ENCODE measurements around the gene PLK3. TPM values are rescaled to one million over a fixed set of nuclear protein-coding genes. Genes with fewer than 3 reads are reported as not detected.

Gene PLK3
- polyA plus RNA-seq, 1 experiment, result 14.2 TPM

GRCh38 chr1:44786841-44787426 lies 13.2 kb upstream of the PLK3 start:
- TF ChIP-seq, protein P1, sequence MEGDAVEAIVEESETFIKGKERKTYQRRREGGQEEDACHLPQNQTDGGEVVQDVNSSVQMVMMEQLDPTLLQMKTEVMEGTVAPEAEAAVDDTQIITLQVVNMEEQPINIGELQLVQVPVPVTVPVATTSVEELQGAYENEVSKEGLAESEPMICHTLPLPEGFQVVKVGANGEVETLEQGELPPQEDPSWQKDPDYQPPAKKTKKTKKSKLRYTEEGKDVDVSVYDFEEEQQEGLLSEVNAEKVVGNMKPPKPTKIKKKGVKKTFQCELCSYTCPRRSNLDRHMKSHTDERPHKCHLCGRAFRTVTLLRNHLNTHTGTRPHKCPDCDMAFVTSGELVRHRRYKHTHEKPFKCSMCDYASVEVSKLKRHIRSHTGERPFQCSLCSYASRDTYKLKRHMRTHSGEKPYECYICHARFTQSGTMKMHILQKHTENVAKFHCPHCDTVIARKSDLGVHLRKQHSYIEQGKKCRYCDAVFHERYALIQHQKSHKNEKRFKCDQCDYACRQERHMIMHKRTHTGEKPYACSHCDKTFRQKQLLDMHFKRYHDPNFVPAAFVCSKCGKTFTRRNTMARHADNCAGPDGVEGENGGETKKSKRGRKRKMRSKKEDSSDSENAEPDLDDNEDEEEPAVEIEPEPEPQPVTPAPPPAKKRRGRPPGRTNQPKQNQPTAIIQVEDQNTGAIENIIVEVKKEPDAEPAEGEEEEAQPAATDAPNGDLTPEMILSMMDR (IDR thresholded peaks at IDR 0.05; ENCODE audit: low read depth, low read length), result no peak
- peaks cover 2% of the 10 kb centered on the region for H3K27me3 ChIP-seq (ENCODE audit: control insufficient read depth, insufficient read depth, low read length)
- H3K27ac ChIP-seq (ENCODE audit: low read depth, low read length), result no peak overlapping the region
- DNase-seq (ENCODE audit: low read depth, low spot score), result no peak
- H3K4me3 ChIP-seq (ENCODE audit: low read depth, low read length), result no peak overlapping the region
- CTCF ChIA-PET, result interaction anchor here (0.6 to 1.7 kb wide), 7 partner anchors 13 to 702 kb away, joined by 3 to 12 read pairs (median 3); partner anchors contain the start of gene PLK3
- H3K9me3 ChIP-seq (ENCODE audit: control insufficient read depth, insufficient read depth, low read length), result no peaks in the 10 kb centered on the region; the same call in 1 of the 2 replicates
- POLR2A ChIA-PET, result interaction anchor here (0.6 to 1.2 kb wide), 3 partner anchors 11 to 56 kb away, joined by 4 to 12 read pairs (median 11); partner anchors contain the start of gene RPS8

- ChIA-PET POLR2A (interaction anchor here (1.2 to 2.9 kb wide), 2 partner anchors 12 to 57 kb away, joined by 11 to 16 read pairs; partner anchors contain the start of gene RPS8), CTCF (interaction anchor here (1.0 to 1.7 kb wide), 6 partner anchors 12 to 227 kb away, joined by 3 to 5 read pairs (median 3); partner anchors contain the start of gene PLK3)
- TF ChIP-seq, protein P1 (IDR thresholded peaks at IDR 0.05; ENCODE audit: low read depth, low read length), result no peak
- Histone ChIP-seq H3K27me3 (ENCODE audit: control insufficient read depth, insufficient read depth, low read length) (peaks cover 2% of the 10 kb centered on the region), H3K4me3 (ENCODE audit: low read depth, low read length) (no peak overlapping the region), H3K9me3 (ENCODE audit: control insufficient read depth, insufficient read depth, low read length) (no peaks in the 10 kb centered on the region; the same call in 1 of the 2 replicates), H3K27ac (ENCODE audit: low read depth, low read length) (no peak overlapping the region)
- no peak for DNase-seq (ENCODE audit: low read depth, low spot score)
Measured at GRCh38 chr1:44787506-44787905, 12.7 kb upstream of the PLK3 start.

DNA sequence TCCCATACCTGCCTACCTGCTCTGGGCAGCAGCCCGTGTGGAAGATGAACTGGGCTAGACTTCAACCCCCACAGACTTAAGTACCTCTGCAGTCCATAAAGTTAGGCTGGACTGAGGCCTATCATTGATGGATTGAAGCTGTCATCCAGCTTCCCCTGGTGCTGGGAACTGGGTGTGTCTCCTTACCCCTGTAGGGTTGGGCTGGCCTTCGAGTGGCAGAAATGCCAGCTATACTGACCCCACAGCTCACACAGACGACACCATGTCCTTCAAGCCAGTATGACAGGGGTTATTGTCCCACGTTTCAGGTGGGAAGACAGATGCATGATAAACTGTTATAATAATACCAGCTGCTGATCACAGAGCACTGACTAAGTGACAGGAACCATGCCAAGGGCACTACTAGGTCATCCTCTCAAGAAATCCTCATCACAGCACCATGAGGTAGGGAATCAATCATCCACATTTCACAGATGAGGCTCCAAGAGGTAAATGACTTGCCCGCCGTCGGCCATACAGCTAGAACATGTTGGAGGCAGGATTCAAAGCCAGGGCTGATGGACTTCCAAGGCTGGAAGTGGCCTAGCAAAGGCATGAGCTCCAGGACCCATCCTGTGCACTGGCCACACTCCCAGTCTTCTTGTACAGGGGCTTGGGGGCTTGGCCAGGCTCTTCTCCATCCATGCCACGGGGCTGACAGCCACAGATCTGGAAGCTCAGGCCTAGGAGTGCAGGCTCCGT lies 11.9 kb upstream of the PLK3 start, which contains the start of gene BEST4:
Gene BEST4 (minus strand): TSS at position 51 of the 741 bp plus-strand sequence. CDS start 465 bp downstream, outside the sequence.
- no peak within 1 kb of the TSS for H3K4me3 ChIP-seq (ENCODE audit: low read depth, low read length)
- ChIA-PET CTCF (interaction anchor here (1.6 to 1.7 kb wide), 3 partner anchors 12 to 226 kb away, joined by 3 to 10 read pairs (median 5); partner anchors contain the start of gene PLK3), POLR2A (interaction anchor here (1.1 to 2.9 kb wide), 2 partner anchors 13 to 31 kb away, joined by 4 to 16 read pairs; partner anchors contain the start of gene RPS8)
- no peak for DNase-seq (ENCODE audit: low read depth, low spot score)
- no peaks in the 10 kb centered on the region; the same call in 1 of the 2 replicates for H3K9me3 ChIP-seq (ENCODE audit: control insufficient read depth, insufficient read depth, low read length)
- TF ChIP-seq, protein P1 (IDR thresholded peaks at IDR 0.05; ENCODE audit: low read depth, low read length), result no peak
- H3K27me3 ChIP-seq (ENCODE audit: control insufficient read depth, insufficient read depth, low read length), result peaks cover 2% of the 10 kb centered on the region
- H3K27ac ChIP-seq (ENCODE audit: low read depth, low read length), result no peak within 1 kb of the TSS

DNA sequence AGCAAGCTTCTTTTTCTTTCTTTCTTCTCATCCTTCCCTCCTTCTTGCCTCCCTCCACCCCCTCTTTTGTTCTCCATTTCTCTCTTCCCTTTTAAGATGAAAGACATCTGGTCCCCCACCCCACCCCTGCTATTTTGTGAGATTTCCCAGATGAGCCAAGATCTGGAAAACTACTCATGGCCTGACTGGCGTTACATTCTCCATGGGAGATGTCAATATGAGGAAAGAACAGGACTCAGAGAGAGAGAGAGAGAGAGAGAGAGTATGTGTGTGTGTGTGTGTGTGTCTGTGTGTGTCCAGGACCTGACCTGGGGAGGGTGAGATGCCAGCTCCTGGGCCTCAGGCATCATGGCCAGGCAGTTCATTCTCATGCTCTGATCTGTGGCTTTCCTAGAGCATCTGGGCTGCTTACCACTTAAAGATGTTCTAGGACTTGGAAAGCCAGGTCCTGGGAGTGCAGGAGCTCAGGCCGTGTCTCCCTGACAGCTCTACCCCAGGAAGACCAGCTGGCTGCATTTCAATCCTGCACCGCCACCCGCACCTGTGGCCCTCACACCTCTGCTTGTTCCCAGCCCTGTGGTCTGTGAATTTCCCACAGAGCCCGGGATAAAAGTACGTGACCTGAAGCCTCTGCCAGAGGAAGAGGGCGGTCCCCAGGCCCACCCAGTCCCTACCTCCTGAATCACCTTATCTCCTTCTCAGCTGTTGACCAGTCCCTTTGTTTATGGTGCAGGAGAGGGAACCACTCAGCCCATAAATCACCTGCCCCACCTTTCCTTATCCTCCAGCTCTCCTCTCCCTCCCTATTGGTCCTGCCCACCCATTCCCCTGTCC lies 9.0 kb upstream of the PLK3 start:
- ChIA-PET POLR2A (interaction anchor here (0.6 to 2.5 kb wide), 5 partner anchors 9 to 792 kb away, joined by 3 to 10 read pairs (median 3); partner anchors contain the start of gene RPS8), CTCF (interaction anchor here (0.7 to 1.5 kb wide), 4 partner anchors 9 to 61 kb away, joined by 3 to 4 read pairs (median 4); partner anchors contain the start of genes PLK3 and RNU5D-1)
- Histone ChIP-seq H3K4me3 (ENCODE audit: low read depth, low read length) (no peak overlapping the region), H3K9me3 (ENCODE audit: control insufficient read depth, insufficient read depth, low read length) (no peaks in the 10 kb centered on the region; the same call in 1 of the 2 replicates), H3K27me3 (ENCODE audit: control insufficient read depth, insufficient read depth, low read length) (no peaks in the 10 kb centered on the region), H3K27ac (ENCODE audit: low read depth, low read length) (no peak overlapping the region)
- no peak for DNase-seq (ENCODE audit: low read depth, low spot score)
- TF ChIP-seq, protein P1 (IDR thresholded peaks at IDR 0.05; ENCODE audit: low read depth, low read length), result no peak
